Pulmonary artery endothelial cell (primary cell): ENCODE data around the gene PRKG1. TPM values are rescaled to one million over a fixed set of nuclear protein-coding genes. Genes with fewer than 3 reads are reported as not detected.
"Not testable (repeated sequence)": the region's sequence is repeated elsewhere in the genome, so short reads cannot be mapped to it uniquely, and the experiment has no call there.

Experiments
- DNase-seq: peaks from one replicate; pipeline ENCODE4 v3.0.0-alpha.2; 2011; ENCODE audit warnings: low read depth, low spot score
- total RNA-seq: library from RNA; depleted of rRNA; stranded (reverse); fragments of >200 nt; gene quantifications from 2 replicates; pipeline ENCODE4 v1.2.3, GENCODE V29; 2014

PRKG1 gene
- total RNA-seq, 1 donor from 2014 or later: 1.3 TPM

GRCh38 chr10:51422311-51423120, 348.2 kb downstream of the PRKG1 start:
- peak; percentile 8 for DNase-seq

GRCh38 chr10:51423121-51423452, 348.8 kb downstream of the PRKG1 start:
- DNase-seq: no peak

DNA sequence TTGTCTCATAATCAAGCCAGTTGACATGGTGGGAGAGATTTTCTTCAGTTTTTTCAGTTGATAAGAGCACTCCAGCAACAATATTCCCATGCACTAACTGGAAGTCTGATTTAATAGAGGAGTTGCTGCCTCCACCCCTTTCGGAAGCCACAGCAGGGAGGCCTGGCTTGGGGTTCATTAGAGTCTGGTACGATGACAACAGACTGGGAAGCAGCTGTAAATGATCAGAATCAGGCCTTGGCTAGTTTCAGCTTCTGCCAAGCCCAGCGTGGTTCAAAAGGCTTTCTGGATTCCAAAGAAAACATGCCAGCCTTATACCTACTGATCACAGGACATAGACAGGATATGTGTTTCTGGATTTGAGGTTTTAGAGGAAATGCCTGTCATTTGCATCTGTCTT, 351.1 kb downstream of the PRKG1 start:
- DNase-seq: peak; percentile 7

GRCh38 chr10:51427758-51428157, 353.5 kb downstream of the PRKG1 start:
- no peak for DNase-seq

DNA sequence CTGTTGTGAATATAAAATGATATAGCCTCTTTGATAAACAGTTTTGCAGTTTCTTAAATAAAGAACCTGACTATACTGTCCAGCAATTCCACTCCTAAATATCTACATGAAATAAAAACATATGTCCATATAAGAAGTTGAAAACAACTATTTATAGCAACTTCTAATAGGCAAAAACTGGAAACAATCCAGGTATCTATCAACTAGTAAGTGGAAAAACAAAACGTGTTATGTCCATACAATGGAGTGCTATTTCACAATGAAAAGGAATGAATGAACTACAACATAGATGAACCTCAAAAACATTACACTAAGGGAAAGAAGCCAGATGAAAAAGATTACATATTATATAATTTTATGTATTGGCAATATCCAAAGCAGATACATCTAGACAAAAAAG, 356.2 kb downstream of the PRKG1 start:
- no peak for DNase-seq

GRCh38 chr10:51433949-51434475, 359.7 kb downstream of the PRKG1 start:
- DNase-seq: no peak

GRCh38 chr10:51436805-51437204, 362.5 kb downstream of the PRKG1 start:
- no peak for DNase-seq

- no peak for DNase-seq
Observed at GRCh38 chr10:51439645-51440044, 365.4 kb downstream of the PRKG1 start.

DNA sequence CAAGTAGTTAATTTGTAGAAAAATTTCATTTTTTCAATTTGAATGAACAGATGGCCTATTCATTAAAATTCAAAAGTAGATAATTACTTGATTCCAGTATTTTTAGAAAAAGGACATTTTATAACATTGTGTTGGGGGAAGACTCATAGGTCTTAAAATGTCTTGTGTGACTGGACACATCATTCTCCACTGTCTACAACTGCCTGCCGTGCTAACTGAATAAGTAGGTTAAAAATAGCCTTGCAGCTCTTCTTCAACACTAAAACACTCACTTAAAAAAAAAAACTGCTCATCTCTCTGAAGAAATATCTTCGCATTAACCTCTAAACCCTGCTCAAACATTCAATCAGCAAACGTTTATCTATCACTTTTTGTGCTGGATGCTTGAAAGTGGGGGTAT, 371.3 kb downstream of the PRKG1 start:
- no peak for DNase-seq

- no peak for DNase-seq
Observed at GRCh38 chr10:51447119-51447518, 372.8 kb downstream of the PRKG1 start.

- DNase-seq: not testable (repeated sequence)
Observed at GRCh38 chr10:51455762-51456161, 381.5 kb downstream of the PRKG1 start.

GRCh38 chr10:51459476-51459875, 385.2 kb downstream of the PRKG1 start:
- no peak for DNase-seq

DNA sequence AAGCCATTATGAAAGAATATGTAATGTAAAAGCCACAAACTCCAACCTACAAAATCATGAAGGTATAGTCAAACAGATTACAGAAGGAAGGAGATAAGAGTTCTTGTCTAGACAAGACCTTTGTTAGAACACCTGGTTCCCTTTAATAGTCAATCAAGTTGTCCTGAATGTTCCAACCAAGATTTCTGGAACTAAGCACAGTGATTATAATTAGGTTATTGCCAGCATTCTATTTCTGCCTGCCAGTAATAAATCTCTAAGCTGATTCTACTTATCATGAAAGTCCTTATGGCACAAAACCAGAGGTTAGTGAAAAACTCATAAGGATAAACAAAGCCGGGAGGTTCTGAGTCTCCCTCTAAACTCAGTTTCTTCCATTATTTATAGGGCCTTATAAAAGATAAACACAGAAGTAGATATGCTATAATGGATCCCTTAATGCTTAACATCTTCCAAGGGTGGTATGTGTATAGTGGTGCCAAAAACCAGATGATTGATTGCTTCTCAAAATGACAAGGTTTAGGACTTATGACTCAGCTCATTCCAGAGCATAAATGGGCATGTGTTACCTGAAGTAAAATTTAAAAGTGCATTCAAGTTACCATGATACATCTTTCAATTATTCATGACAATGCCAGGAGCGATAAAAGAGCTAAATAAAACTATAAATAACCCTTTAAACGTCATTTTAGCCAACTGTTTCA, 387.9 kb downstream of the PRKG1 start:
- DNase-seq: no peak

DNA sequence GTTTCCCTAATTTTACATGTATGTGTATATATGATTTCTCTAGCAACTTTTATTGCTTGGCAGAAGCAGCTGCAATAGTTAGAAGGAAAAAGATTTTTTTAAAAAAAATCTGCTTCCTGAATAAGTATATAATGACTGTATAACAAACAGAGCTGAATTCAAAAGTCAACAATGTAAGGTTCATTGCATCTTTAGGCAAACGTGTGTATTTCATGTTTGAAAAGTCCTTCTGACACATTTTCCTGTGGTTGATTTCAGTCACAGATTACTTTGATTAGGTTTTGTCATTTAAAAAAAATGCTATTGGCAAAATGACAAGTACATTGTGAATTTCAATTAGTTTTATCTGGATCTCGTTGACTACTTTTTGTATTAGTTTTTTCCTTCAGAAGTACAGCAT, 394.1 kb downstream of the PRKG1 start:
- no peak for DNase-seq

GRCh38 chr10:51469686-51470085, 395.4 kb downstream of the PRKG1 start:
- DNase-seq: no peak

GRCh38 chr10:51471271-51471670, 397.0 kb downstream of the PRKG1 start:
- no peak for DNase-seq

DNA sequence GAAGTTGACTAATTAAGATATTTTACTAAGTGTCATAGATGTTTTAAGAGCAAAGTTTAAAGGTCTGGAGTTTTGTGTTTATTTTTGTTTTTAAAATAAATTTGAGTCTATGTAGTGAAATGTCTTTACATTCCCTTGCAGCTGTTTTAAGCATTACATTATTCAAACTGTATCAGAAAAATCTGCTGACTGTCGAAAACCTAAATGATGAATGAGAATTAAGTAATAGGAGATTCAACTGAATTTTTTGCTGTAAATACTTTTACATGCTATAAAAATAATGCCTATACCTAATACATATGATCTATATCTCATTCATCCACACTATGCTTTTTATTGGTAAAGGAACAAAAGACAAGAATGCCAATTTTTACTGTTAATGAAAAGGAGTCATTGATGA, 397.9 kb downstream of the PRKG1 start:
- no peak for DNase-seq

DNA sequence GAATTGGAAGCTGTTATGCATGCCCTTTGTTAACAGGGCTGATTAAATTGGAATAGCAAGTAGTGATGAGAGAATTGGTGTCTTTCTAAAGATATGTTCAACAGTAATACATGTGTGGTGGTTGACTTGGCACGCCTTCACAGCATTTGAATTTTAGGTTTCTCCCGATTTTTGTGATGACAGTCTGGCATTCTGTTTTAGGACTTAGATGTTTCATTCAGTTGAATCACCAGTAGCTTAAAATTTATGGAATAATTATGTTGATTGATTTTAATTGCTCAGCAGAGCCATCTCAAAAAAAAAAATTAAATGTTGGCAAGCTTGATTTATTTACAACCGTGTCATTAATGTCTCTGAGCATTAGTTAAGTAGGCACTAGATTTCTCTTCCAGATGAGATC, 405.4 kb downstream of the PRKG1 start:
- DNase-seq: no peak

DNA sequence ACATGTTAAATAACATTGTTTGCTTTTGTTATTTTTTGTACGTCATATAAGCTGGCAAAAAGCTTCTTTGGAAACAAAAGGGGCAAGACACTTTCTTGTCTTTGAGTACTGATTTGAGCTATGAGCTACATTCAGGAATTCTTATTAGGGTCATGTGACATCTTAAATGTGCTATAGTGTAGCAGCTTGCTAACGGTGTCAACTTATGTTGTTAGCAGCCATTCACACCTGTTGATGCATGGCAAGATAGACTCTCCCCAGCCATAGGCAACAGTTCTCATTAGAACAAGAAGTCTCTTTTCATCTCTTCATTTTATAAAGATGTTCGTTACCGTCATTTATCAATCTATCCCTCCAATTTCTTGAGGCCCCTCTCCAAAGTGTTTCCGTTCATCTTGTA, 411.4 kb downstream of the PRKG1 start:
- no peak for DNase-seq

GRCh38 chr10:51487576-51487975, 413.3 kb downstream of the PRKG1 start:
- DNase-seq: no peak

GRCh38 chr10:51488766-51489408, 414.6 kb downstream of the PRKG1 start:
- no peak for DNase-seq

- no peak for DNase-seq
Observed at GRCh38 chr10:51498424-51498823, 424.1 kb downstream of the PRKG1 start.
